HG02943 (cell line): ENCODE data around the gene TTC8.
A peak's percentile ranks its signal among the peaks of the same experiment; 100 is the strongest.
"Not testable (repeated sequence)": the region's sequence is repeated elsewhere in the genome, so short reads cannot be mapped to it uniquely, and the experiment has no call there.

ENCODE experiments used
- ATAC-seq: cut with Tn5 transposase; IDR thresholded peaks from one replicate; pipeline ENCODE4 v1.9.1; 2021; ENCODE audit warnings: mild to moderate bottlenecking, low read depth, moderate library complexity; ENCODE audit not compliant: unreplicated experiment

The TTC8 gene

GRCh38 chr14:88821888-88822287, 2.6 kb upstream of the TTC8 start:
- ATAC-seq, result no peak

GRCh38 chr14:88823968-88824313, 510 bp upstream of the TTC8 start:
- ATAC-seq, result peak; percentile 4

- no peak for ATAC-seq
Observed at GRCh38 chr14:88825078-88825458, 617 bp downstream of the TTC8 start.

- no peak for ATAC-seq
Observed at GRCh38 chr14:88825503-88825902, 1.1 kb downstream of the TTC8 start.

- ATAC-seq, result no peak
Observed at GRCh38 chr14:88829188-88829587, 4.7 kb downstream of the TTC8 start.

GRCh38 chr14:88829685-88830302, 5.3 kb downstream of the TTC8 start:
- no peak for ATAC-seq

GRCh38 chr14:88831284-88831683, 6.8 kb downstream of the TTC8 start:
- ATAC-seq, result no peak

- ATAC-seq, result no peak
Observed at GRCh38 chr14:88834883-88835431, 10.5 kb downstream of the TTC8 start.

GRCh38 chr14:88835661-88836060, 11.2 kb downstream of the TTC8 start:
- ATAC-seq, result no peak

GRCh38 chr14:88837495-88837894, 13.0 kb downstream of the TTC8 start:
- no peak for ATAC-seq

- no peak for ATAC-seq
Observed at GRCh38 chr14:88838015-88838414, 13.6 kb downstream of the TTC8 start.

GRCh38 chr14:88840926-88841325, 16.5 kb downstream of the TTC8 start:
- no peak for ATAC-seq

GRCh38 chr14:88841741-88842140, 17.3 kb downstream of the TTC8 start:
- no peak for ATAC-seq

- ATAC-seq, result no peak
Observed at GRCh38 chr14:88842414-88842813, 18.0 kb downstream of the TTC8 start.

- no peak for ATAC-seq
Observed at GRCh38 chr14:88844980-88845491, 20.6 kb downstream of the TTC8 start.

GRCh38 chr14:88848571-88848970, 24.1 kb downstream of the TTC8 start:
- no peak for ATAC-seq

- ATAC-seq, result no peak
Observed at GRCh38 chr14:88849716-88850115, 25.3 kb downstream of the TTC8 start.

- no peak for ATAC-seq
Observed at GRCh38 chr14:88851587-88851986, 27.1 kb downstream of the TTC8 start.

GRCh38 chr14:88852632-88853031, 28.2 kb downstream of the TTC8 start:
- ATAC-seq, result no peak

- ATAC-seq, result no peak
Observed at GRCh38 chr14:88853129-88853528, 28.7 kb downstream of the TTC8 start.

GRCh38 chr14:88856786-88857366, 32.4 kb downstream of the TTC8 start:
- ATAC-seq, result no peak

GRCh38 chr14:88857861-88858260, 33.4 kb downstream of the TTC8 start:
- not testable (repeated sequence) for ATAC-seq
